B cell (primary cell): ENCODE data around the gene WFS1. TPM values are rescaled to one million over a fixed set of nuclear protein-coding genes. Genes with fewer than 3 reads are reported as not detected.

ENCODE experiments used
- ATAC-seq: fragments of 200-7000 bp; cut with Tn5 transposase; one replicate; pipeline ENCODE4 v1.10.0; 2021; ENCODE audit warnings: low read depth, mild to moderate bottlenecking, moderate number of reproducible peaks, moderate library complexity
- CTCF ChIA-PET: fragments of 350-600 bp; sonication (Branson Sonifier 250); formaldehyde crosslinking; loops from one replicate; lab custom pipeline; 2021; ENCODE audit warnings: antibody characterized with exemption, inconsistent platforms; lab: Charles Lee
- POLR2A ChIA-PET: fragments of 350-600 bp; sonication (Branson Sonifier 250); formaldehyde crosslinking; loops from one replicate; lab custom pipeline; 2021; ENCODE audit warnings: antibody characterized with exemption; lab: Charles Lee
- DNase-seq: peaks from one replicate; pipeline ENCODE4 v3.0.0; 2013
- H2AFZ ChIP-seq: 2 replicates; pipeline ENCODE4 v1.6.1; 2012; ENCODE audit warnings: mild to moderate bottlenecking, low read depth, low read length; ENCODE audit not compliant: insufficient read depth, poor library complexity, severe bottlenecking
- H3K27ac ChIP-seq, 2 donors: 1 replicate in 1 of 2; 2 replicates in 1 of 2; pipeline ENCODE4 v1.5.1; 2012 to 2013; ENCODE audit warnings: low read length in 2 of 2, mild to moderate bottlenecking in 2 of 2, moderate library complexity in 1 of 2
- H3K27me3 ChIP-seq, 4 experiments: fragments of 200-600 bp in 1 of 4; sonication (generic) in 1 of 4; replicated peaks in 1 of 4; 1 replicate in 2 of 4; 2 replicates in 2 of 4; pipeline versions ENCODE4 v1.6.1 to v1.7.0; 2013 to 2016; ENCODE audit warnings: low read length in 3 of 4, mild to moderate bottlenecking in 2 of 4, mixed read lengths in 1 of 4, moderate library complexity in 1 of 4; ENCODE audit not compliant: insufficient read depth in 4 of 4, control insufficient read depth in 3 of 4; ENCODE audit errors: control extremely low read depth in 1 of 4
- H3K36me3 ChIP-seq, 2 experiments: replicated peaks in 1 of 2; 1 replicate in 1 of 2; 2 replicates in 1 of 2; pipeline versions ENCODE4 v1.6.1 to v1.7.1; 2013; ENCODE audit warnings: low read length in 1 of 2; ENCODE audit not compliant: insufficient read depth in 2 of 2, control insufficient read depth in 1 of 2; ENCODE audit errors: control extremely low read depth in 1 of 2, extremely low read depth in 1 of 2
- H3K4me1 ChIP-seq, 2 donors: fragments of 200-600 bp in 1 of 2; sonication (generic) in 1 of 2; 1 replicate in 1 of 2; 2 replicates in 1 of 2; pipeline versions ENCODE4 v1.5.1 to v1.6.1; 2013 to 2017; ENCODE audit warnings: low read length in 2 of 2; ENCODE audit not compliant: control insufficient read depth in 2 of 2, insufficient read depth in 2 of 2
- H3K4me2 ChIP-seq: replicated peaks from 2 replicates; pipeline ENCODE3; 2012; ENCODE audit warnings: mild to moderate bottlenecking, low read depth, low read length; ENCODE audit not compliant: poor library complexity, severe bottlenecking
- H3K4me3 ChIP-seq, 5 experiments: fragments of 200-600 bp in 1 of 5; sonication (generic) in 1 of 5; 1 replicate in 3 of 5; 2 replicates in 2 of 5; pipeline versions ENCODE4 v1.5.1 to v1.7.0; 2011 to 2016; ENCODE audit warnings: low read length in 4 of 5, mild to moderate bottlenecking in 4 of 5, low read depth in 2 of 5, control low read depth in 1 of 5, moderate library complexity in 1 of 5; ENCODE audit not compliant: insufficient read depth in 1 of 5; ENCODE audit errors: control extremely low read depth in 1 of 5, extremely low read depth in 1 of 5
- H3K79me2 ChIP-seq: fragments of 200-600 bp; sonication (generic); one replicate; pipeline ENCODE4 v1.6.0; 2016; ENCODE audit warnings: low read length; ENCODE audit not compliant: control insufficient read depth, insufficient read depth
- H3K9ac ChIP-seq: fragments of 200-600 bp; sonication (generic); 2 replicates; pipeline ENCODE4 v1.6.1; 2017; ENCODE audit warnings: mild to moderate bottlenecking, low read length, moderate library complexity
- H3K9me3 ChIP-seq, 3 donors: one replicate each; pipeline versions ENCODE4 v1.6.1 to v1.7.1; 2013; ENCODE audit warnings: low read length in 2 of 3; ENCODE audit not compliant: control insufficient read depth in 2 of 3, insufficient read depth in 1 of 3; ENCODE audit errors: control extremely low read depth in 1 of 3
- H4K20me1 ChIP-seq: 2 replicates; pipeline ENCODE4 v1.6.0; 2012; ENCODE audit warnings: mild to moderate bottlenecking, low read length; ENCODE audit not compliant: insufficient read depth, control insufficient read depth, poor library complexity, severe bottlenecking
- H3K27ac Mint-ChIP-seq: one replicate; pipeline ENCODE4 v1.8.0; 2021; ENCODE audit warnings: mixed read lengths
- H3K27me3 Mint-ChIP-seq: one replicate; pipeline ENCODE4 v1.8.0; 2021; ENCODE audit warnings: mixed read lengths
- H3K4me1 Mint-ChIP-seq: one replicate; pipeline ENCODE4 v1.8.0; 2021; ENCODE audit warnings: mixed read lengths
- H3K4me3 Mint-ChIP-seq: one replicate; pipeline ENCODE4 v1.8.0; 2021; ENCODE audit warnings: mixed read lengths
- H3K9me3 Mint-ChIP-seq: one replicate; pipeline ENCODE4 v1.8.0; 2022; ENCODE audit warnings: mixed read lengths; ENCODE audit not compliant: insufficient read depth
- CTCF ChIP-seq: fragments of 200-600 bp; IDR thresholded peaks from one replicate; pipeline ENCODE4 v1.8.0; 2022; ENCODE audit warnings: antibody characterized with exemption, mild to moderate bottlenecking
- EZH2 ChIP-seq: IDR thresholded peaks from 2 replicates; pipeline ENCODE4 v1.6.1; 2012; ENCODE audit warnings: borderline replicate concordance, low read depth, mild to moderate bottlenecking, moderate library complexity, low read length; ENCODE audit not compliant: insufficient read depth, poor library complexity, severe bottlenecking
- WGBS: methylation state at CpG from one replicate; pipeline ENCODE4 v1.1.5; 2013; ENCODE audit warnings: missing lambda C conversion rate; ENCODE audit not compliant: insufficient coverage; 5-methylcytosine and 5-hydroxymethylcytosine counted together
- intact Hi-C: fragments of 100-400 bp; cut with micrococcal nuclease; formaldehyde crosslinking; loops from one replicate; pipeline ENCODE4 v1.10.0; 2022
- polyA plus RNA-seq: library from polyadenylated mRNA; depleted of rRNA; stranded (reverse); fragments of >200 nt; gene quantifications from 2 replicates; pipeline ENCODE4 v1.2.3, GENCODE V29; 2012
- total RNA-seq, 2 donors: library from RNA; stranded (reverse); fragments of 120-200 nt in 1 of 2; gene quantifications; 1 replicate in 1 of 2; 2 replicates in 1 of 2; pipeline versions ENCODE4 v1.2.3 to v1.2.4, GENCODE V29; 2013 to 2022

WFS1 gene
- total and polyA plus RNA-seq, 2 donors (not counting 1 experiment from before 2014, with no cell fraction given) = 5.8 to 6.7 TPM

- ChIA-PET POLR2A (no interaction called here), CTCF (no interaction called here)
- Histone ChIP-seq H3K36me3 (no peaks in the 10 kb centered on the region), H3K27ac (no peak overlapping the region), H2AFZ (no peak overlapping the region), H3K4me1 (peaks cover 0 to 5% of the 10 kb centered on the region in 2 donors), H3K79me2 (no peaks in the 10 kb centered on the region), H4K20me1 (no peaks in the 10 kb centered on the region), H3K9me3 (peaks cover 0 to 5% (median 0%) of the 10 kb centered on the region in 3 donors), H3K4me3 (no peak overlapping the region), H3K4me2 (no peak overlapping the region), H3K27me3 (peaks cover 0 to 22% (median 6%) of the 10 kb centered on the region in 4 experiments), H3K9ac (no peak overlapping the region)
- H3K9me3 Mint-ChIP-seq = no peaks in the 10 kb centered on the region
- H3K4me1 Mint-ChIP-seq = peaks cover 9% of the 10 kb centered on the region
- ATAC-seq (no peak), DNase-seq (no peak)
- H3K27me3 Mint-ChIP-seq = peaks cover 63% of the 10 kb centered on the region
- no peak overlapping the region for H3K27ac Mint-ChIP-seq
- TF ChIP-seq CTCF = no peak
- peak overlapping the region; percentile 13 for H3K4me3 Mint-ChIP-seq
- 90% methylated on average over 6 of the region's 7 CpGs for WGBS
- intact Hi-C loops = no loop called here
Measured at GRCh38 chr4:6309777-6310176, 40.1 kb downstream of the WFS1 start.

DNA sequence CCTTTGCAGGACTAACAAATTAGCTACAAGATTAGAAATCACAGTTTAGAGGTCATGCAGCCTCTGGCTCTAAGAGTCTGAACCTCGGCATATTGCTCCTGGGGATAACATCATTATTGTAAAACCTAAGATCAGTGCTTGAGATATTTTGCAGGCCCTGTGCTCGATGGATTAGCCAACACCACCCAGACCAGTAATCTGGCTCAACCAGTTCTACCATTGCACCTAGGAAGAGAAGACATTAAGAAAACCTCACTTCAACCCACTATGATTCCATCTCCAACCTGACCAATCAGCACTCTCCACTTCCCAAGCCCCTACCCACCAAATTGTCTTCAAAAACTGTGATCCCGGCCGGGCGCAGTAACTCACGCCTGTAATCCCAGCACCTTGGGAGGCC, 43.6 kb downstream of the WFS1 start:
- DNase-seq = no peak
- Mint-ChIP-seq H3K4me3 (no peak overlapping the region), H3K9me3 (no peaks in the 10 kb centered on the region), H3K27me3 (peaks cover 48% of the 10 kb centered on the region), H3K4me1 (peaks cover 9% of the 10 kb centered on the region), H3K27ac (no peak overlapping the region)
- Histone ChIP-seq H3K4me3 (no peak overlapping the region), H3K27ac (no peak overlapping the region), H3K27me3 (peaks cover 0 to 9% (median 0%) of the 10 kb centered on the region in 4 experiments), H3K79me2 (no peaks in the 10 kb centered on the region), H3K9me3 (peaks cover 0 to 2% (median 0%) of the 10 kb centered on the region in 3 donors), H2AFZ (no peak overlapping the region), H3K36me3 (no peaks in the 10 kb centered on the region), H3K4me1 (peaks cover 0 to 5% of the 10 kb centered on the region in 2 donors), H3K4me2 (no peak overlapping the region), H4K20me1 (no peaks in the 10 kb centered on the region), H3K9ac (no peak overlapping the region)
- ATAC-seq = no peak
- ChIA-PET CTCF (no interaction called here), POLR2A (no interaction called here)
- 100% methylated on average over 1 of the region's 6 CpGs for WGBS
- TF ChIP-seq CTCF (no peak), EZH2 (no peak)
- intact Hi-C loops = no loop called here
